HG03469 (cell line): Measurements from ENCODE around the gene SWSAP1.
"Not testable (repeated sequence)": the region's sequence is repeated elsewhere in the genome, so short reads cannot be mapped to it uniquely, and the experiment has no call there.

Source experiments
- ATAC-seq: cut with Tn5 transposase; IDR thresholded peaks from one replicate; pipeline ENCODE4 v1.9.1; 2021; ENCODE audit warnings: mild to moderate bottlenecking, moderate library complexity, moderate number of reproducible peaks; ENCODE audit not compliant: unreplicated experiment

Gene SWSAP1

GRCh38 chr19:11354102-11354501, 20.4 kb upstream of the SWSAP1 start:
- not testable (repeated sequence) for ATAC-seq

GRCh38 chr19:11355160-11356073, 19.0 kb upstream of the SWSAP1 start, which contains the start of gene PLPPR2:
PLPPR2 (plus strand) TSS chr19:11355432; CDS start chr19:11357674, 2,242 bp downstream.
- ATAC-seq: no peak

GRCh38 chr19:11356074-11356397, 18.4 kb upstream of the SWSAP1 start:
- no peak for ATAC-seq

- ATAC-seq: no peak
Measured at GRCh38 chr19:11356676-11357550, 17.6 kb upstream of the SWSAP1 start.

- ATAC-seq: no peak
Measured at GRCh38 chr19:11359421-11359820, 15.0 kb upstream of the SWSAP1 start.

GRCh38 chr19:11361037-11361770, 13.3 kb upstream of the SWSAP1 start:
- ATAC-seq: no peak

- no peak for ATAC-seq
Measured at GRCh38 chr19:11361771-11362731, 12.4 kb upstream of the SWSAP1 start.

- no peak for ATAC-seq
Measured at GRCh38 chr19:11363881-11364280, 10.6 kb upstream of the SWSAP1 start.

- no peak for ATAC-seq
Measured at GRCh38 chr19:11364296-11364904, 10.1 kb upstream of the SWSAP1 start.

GRCh38 chr19:11364935-11365334, 9.5 kb upstream of the SWSAP1 start:
- no peak for ATAC-seq

GRCh38 chr19:11365557-11366117, 8.8 kb upstream of the SWSAP1 start:
- no peak for ATAC-seq

GRCh38 chr19:11367528-11367927, 6.9 kb upstream of the SWSAP1 start:
- ATAC-seq: no peak

- ATAC-seq: no peak
Measured at GRCh38 chr19:11370744-11371143, 3.7 kb upstream of the SWSAP1 start.

- no peak for ATAC-seq
Measured at GRCh38 chr19:11373166-11373884, 1.1 kb upstream of the SWSAP1 start.

GRCh38 chr19:11373885-11374432, 507 bp upstream of the SWSAP1 start:
- ATAC-seq: no peak

- no peak for ATAC-seq
Measured at GRCh38 chr19:11375143-11375948, 880 bp downstream of the SWSAP1 start.

- ATAC-seq: no peak
Measured at GRCh38 chr19:11377237-11377636, 2.8 kb downstream of the SWSAP1 start.
